A673 (cell line): ENCODE measurements around the gene TERT.

Source experiments
- EZH2 ChIP-seq: fragments of 200-600 bp; sonication (generic); IDR thresholded peaks from 2 replicates; pipeline ENCODE4 v1.6.1; 2017; ENCODE audit warnings: borderline replicate concordance, low read depth, mild to moderate bottlenecking, mixed read lengths, antibody characterized with exemption, low read length; ENCODE audit not compliant: poor library complexity, severe bottlenecking
- TF ChIP-seq, protein P1 (sequence below): fragments of 300-800, 200-600 bp; sonication (generic); conservative IDR thresholded peaks from 2 replicates; pipeline ENCODE4 v1.5.1; 2017; ENCODE audit warnings: low read depth, mild to moderate bottlenecking, antibody characterized with exemption, low read length, moderate library complexity, mixed read lengths

DNA sequence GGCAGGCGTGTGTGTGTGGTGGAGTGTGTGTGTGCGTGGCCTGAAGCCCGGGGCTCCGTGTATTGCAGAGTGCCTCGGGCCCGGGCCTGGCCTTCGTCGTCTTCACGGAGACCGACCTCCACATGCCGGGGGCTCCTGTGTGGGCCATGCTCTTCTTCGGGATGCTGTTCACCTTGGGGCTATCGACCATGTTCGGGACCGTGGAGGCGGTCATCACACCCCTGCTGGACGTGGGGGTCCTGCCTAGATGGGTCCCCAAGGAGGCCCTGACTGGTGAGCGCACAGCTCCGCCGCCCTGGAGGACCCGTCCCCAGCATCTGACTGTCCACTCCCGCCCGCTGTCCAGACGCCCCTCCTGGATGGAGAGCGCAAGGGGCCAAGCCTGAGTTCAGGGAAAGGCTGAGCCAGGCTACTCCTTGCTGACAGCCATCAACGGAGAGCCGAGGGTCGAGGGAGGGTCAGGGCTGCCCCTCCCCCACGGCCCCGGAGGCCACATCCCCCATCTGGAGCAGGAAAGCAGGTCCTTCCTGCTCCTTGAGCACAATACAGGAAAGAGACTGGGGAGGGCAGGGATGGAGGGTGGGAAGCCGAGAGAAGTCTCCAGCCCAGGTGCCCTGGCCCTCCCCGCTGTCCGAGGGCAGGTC is 51.3 kb downstream of the TERT start:
- TF ChIP-seq, protein P1, sequence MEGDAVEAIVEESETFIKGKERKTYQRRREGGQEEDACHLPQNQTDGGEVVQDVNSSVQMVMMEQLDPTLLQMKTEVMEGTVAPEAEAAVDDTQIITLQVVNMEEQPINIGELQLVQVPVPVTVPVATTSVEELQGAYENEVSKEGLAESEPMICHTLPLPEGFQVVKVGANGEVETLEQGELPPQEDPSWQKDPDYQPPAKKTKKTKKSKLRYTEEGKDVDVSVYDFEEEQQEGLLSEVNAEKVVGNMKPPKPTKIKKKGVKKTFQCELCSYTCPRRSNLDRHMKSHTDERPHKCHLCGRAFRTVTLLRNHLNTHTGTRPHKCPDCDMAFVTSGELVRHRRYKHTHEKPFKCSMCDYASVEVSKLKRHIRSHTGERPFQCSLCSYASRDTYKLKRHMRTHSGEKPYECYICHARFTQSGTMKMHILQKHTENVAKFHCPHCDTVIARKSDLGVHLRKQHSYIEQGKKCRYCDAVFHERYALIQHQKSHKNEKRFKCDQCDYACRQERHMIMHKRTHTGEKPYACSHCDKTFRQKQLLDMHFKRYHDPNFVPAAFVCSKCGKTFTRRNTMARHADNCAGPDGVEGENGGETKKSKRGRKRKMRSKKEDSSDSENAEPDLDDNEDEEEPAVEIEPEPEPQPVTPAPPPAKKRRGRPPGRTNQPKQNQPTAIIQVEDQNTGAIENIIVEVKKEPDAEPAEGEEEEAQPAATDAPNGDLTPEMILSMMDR = no peak
- no peak for TF ChIP-seq EZH2
